HepG2 (cell line): Measurements from ENCODE around the gene TUG1. TPM values are rescaled to one million over a fixed set of nuclear protein-coding genes. Genes with fewer than 3 reads are reported as not detected.

ENCODE experiments used
- ATAC-seq: fragments of 200-7000 bp; cut with Tn5 transposase; 3 replicates; pipeline ENCODE4 v1.9.1; 2020; ENCODE audit warnings: mild to moderate bottlenecking, moderate library complexity
- BruUV-seq: library from RNA; stranded (reverse); fragments of 400-500 nt; replicated peaks from 2 replicates; lab custom pipeline; 2021; lab: Mats Ljungman, UMichigan
- CTCF ChIA-PET: fragments of 300-600 bp; formaldehyde crosslinking; extraction: SDS; loops from one replicate; lab custom pipeline; 2021; ENCODE audit warnings: low total read pairs, inconsistent platforms, low intra/inter-chr PET ratio; lab: Yijun Ruan, JAX
- POLR2A ChIA-PET: fragments of 350-600 bp; sonication (Branson Sonifier 250); formaldehyde crosslinking; loops from one replicate; lab custom pipeline; 2020; ENCODE audit warnings: antibody characterized with exemption, inconsistent platforms; lab: Yijun Ruan, JAX
- DNase-seq: peaks from one replicate; pipeline ENCODE4 v3.0.0-alpha.2; 2015; ENCODE audit warnings: low spot score
- FAIRE-seq: peaks from 3 replicates; lab custom pipeline; 2011; peaks lifted over from hg19 to GRCh38; lab: Jason Lieb, UNC
- H2AFZ ChIP-seq: one replicate; pipeline ENCODE4 v1.6.1; 2011; ENCODE audit warnings: low read length, inconsistent platforms
- H3K27ac ChIP-seq: fragments of 300-600 bp; 3 replicates; pipeline ENCODE4 v1.8.0; 2011; ENCODE audit warnings: mixed run types, mild to moderate bottlenecking, mixed read lengths, low read length, inconsistent platforms; ENCODE audit not compliant: insufficient read depth; ENCODE audit errors: extremely low read length
- H3K27me3 ChIP-seq, 2 experiments: fragments of 200-600 bp in 1 of 2; 2 replicates in 1 of 2; 3 replicates in 1 of 2; pipeline versions ENCODE4 v1.6.0 to v1.8.0; 2011; ENCODE audit warnings: low read length in 2 of 2, mild to moderate bottlenecking in 2 of 2, moderate library complexity in 2 of 2, inconsistent platforms in 1 of 2; ENCODE audit not compliant: insufficient read depth in 2 of 2, control insufficient read depth in 1 of 2
- H3K36me3 ChIP-seq, 2 experiments: fragments of 200-600 bp in 1 of 2; replicated peaks in 1 of 2; 2 replicates in 1 of 2; 3 replicates in 1 of 2; pipeline versions ENCODE4 v1.5.1 to v1.8.0; 2011; ENCODE audit warnings: low read length in 2 of 2, inconsistent platforms in 1 of 2; ENCODE audit not compliant: insufficient read depth in 2 of 2, control insufficient read depth in 1 of 2
- H3K4me1 ChIP-seq: 2 replicates; pipeline ENCODE4 v1.5.1; 2012; ENCODE audit warnings: low read length, inconsistent platforms; ENCODE audit not compliant: insufficient read depth
- H3K4me2 ChIP-seq: 2 replicates; pipeline ENCODE4 v1.6.0; 2011; ENCODE audit warnings: low read depth, low read length, inconsistent platforms
- H3K4me3 ChIP-seq, 3 experiments: fragments of 200-600 bp in 1 of 3; sonication (generic), shearing (Covaris generic) in 1 of 3; replicated peaks in 1 of 3; 2 replicates each; pipeline ENCODE4 v1.5.1; 2011 to 2016; ENCODE audit warnings: low read length in 3 of 3, inconsistent platforms in 2 of 3, low read depth in 2 of 3, mild to moderate bottlenecking in 2 of 3, control low read depth in 1 of 3, mixed read lengths in 1 of 3; ENCODE audit not compliant: insufficient read depth in 1 of 3
- H3K79me2 ChIP-seq: one replicate; pipeline ENCODE4 v1.6.1; 2011; ENCODE audit warnings: low read length, inconsistent platforms; ENCODE audit not compliant: insufficient read depth
- H3K9ac ChIP-seq: 2 replicates; pipeline ENCODE4 v1.6.0; 2011; ENCODE audit warnings: mild to moderate bottlenecking, low read depth, low read length, inconsistent platforms; ENCODE audit not compliant: insufficient read depth
- H3K9me3 ChIP-seq: 2 replicates; pipeline ENCODE4 v1.5.1; 2012; ENCODE audit warnings: mild to moderate bottlenecking, low read length
- H4K20me1 ChIP-seq: 2 replicates; pipeline ENCODE4 v1.6.0; 2011; ENCODE audit warnings: inconsistent platforms, mild to moderate bottlenecking, low read length, moderate library complexity; ENCODE audit not compliant: insufficient read depth
- NFE2 ChIP-seq: sonication (generic); formaldehyde crosslinking; IDR thresholded peaks from 2 replicates; pipeline ENCODE4 v1.4.0; 2020; ENCODE audit warnings: missing genetic modification reagents
- SP1 ChIP-seq, 2 experiments: fragments of 450-650 bp in 1 of 2; sonication (generic) in 1 of 2; formaldehyde crosslinking in 1 of 2; IDR thresholded peaks; 2 replicates each; pipeline versions ENCODE4 v1.4.0 to v1.6.1; 2016 to 2020; ENCODE audit warnings: missing genetic modification reagents in 1 of 2
- ZNF318 ChIP-seq: sonication (generic); formaldehyde crosslinking; IDR thresholded peaks from 2 replicates; pipeline ENCODE4 v1.4.0; 2020; ENCODE audit warnings: mild to moderate bottlenecking, missing genetic modification reagents
- ZNF546 ChIP-seq: sonication (generic); formaldehyde crosslinking; conservative IDR thresholded peaks from 2 replicates; pipeline ENCODE4 v1.8.1; 2023; ENCODE audit warnings: mild to moderate bottlenecking, missing genetic modification reagents
- ZNF646 ChIP-seq: sonication (generic); formaldehyde crosslinking; IDR thresholded peaks from 2 replicates; pipeline ENCODE4 v1.9.0; 2021; ENCODE audit warnings: mild to moderate bottlenecking, missing genetic modification reagents
- WGBS: methylation state at CpG from one replicate; pipeline ENCODE4 v1.1.6; 2017; ENCODE audit warnings: low lambda C conversion rate; 5-methylcytosine and 5-hydroxymethylcytosine counted together
- in situ Hi-C: cut with HindIII; loops from 2 replicates; pipeline ENCODE4 v1.10.0; 2017; ENCODE audit warnings: low pct_unique_long_range_greater_than_20kb; ENCODE audit not compliant: extremely low pct_ligation_motif_present
- intact Hi-C: fragments of 100-400 bp; cut with micrococcal nuclease; formaldehyde crosslinking; loops from one replicate; pipeline ENCODE4 v1.10.0; 2022; ENCODE audit not compliant: unreplicated experiment
- polyA plus RNA-seq, 8 experiments: library from polyadenylated mRNA; depleted of rRNA in 3 of 8; stranded (reverse) in 7 of 8; unstranded in 1 of 8; fragments of >200 nt; fragmentation: Illumina TruSeq in 4 of 8; extraction: Trizol in 4 of 8; gene quantifications; 2 replicates each; pipeline versions ENCODE4 v1.2.1 to v1.2.3, GENCODE V29; 2011 to 2016; ENCODE audit warnings: low read depth in 4 of 8, missing spikeins in 1 of 8, mixed read lengths in 1 of 8; ENCODE audit not compliant: insufficient read depth in 1 of 8
- total RNA-seq, 5 experiments: library from RNA; depleted of rRNA; stranded (reverse); fragments of >200 nt; fragmentation: Illumina TruSeq; extraction: Trizol; gene quantifications; 2 replicates each; pipeline ENCODE4 v1.2.3, GENCODE V29; 2016; ENCODE audit warnings: low read depth in 1 of 5
- TF ChIP-seq, protein P1 (sequence below): IDR thresholded peaks from 2 replicates; pipeline ENCODE4 v1.6.1; 2016; ENCODE audit warnings: low read depth, control low read depth

TUG1 gene
- total and polyA plus RNA-seq, 2 of the 13 experiments (the other 11 are each of a cell fraction or from before 2014, with no cell fraction given), result 35.2 to 122 TPM

GRCh38 chr22:30945653-30946052, 23.4 kb upstream of the TUG1 start (continued):
- TF ChIP-seq ZNF318, result no peak

DNA sequence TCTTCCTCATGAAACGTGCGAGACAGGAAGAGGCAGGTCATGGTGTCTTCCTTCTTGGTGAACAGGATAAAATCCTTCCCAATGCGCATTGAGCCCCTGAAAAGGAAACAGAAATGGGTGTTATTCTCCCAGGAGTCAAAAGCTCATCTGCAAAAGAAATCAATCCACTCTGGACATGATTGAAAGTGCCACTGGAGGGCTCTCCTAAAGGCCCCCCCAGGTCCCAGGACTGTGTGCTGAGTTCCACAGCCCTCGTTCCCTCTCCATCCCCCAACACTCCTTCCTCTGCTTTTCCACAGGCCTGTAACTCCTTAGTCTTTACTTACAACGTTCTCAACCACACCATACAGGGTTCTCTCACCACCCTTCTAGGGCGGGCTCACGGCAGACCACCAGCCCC, 22.7 kb upstream of the TUG1 start:
- intact Hi-C loops (loop anchor here (5.0 kb wide), 1 partner anchor 136 kb away; the partner anchor contains the start of gene SMTN), in situ Hi-C loops (no loop called here)
- no TSS peak for BruUV-seq
- DNase-seq (no peak), FAIRE-seq (no peak), ATAC-seq (no peak)
- Histone ChIP-seq H2AFZ (no peak overlapping the region), H3K4me2 (no peak overlapping the region), H3K27ac (no peak overlapping the region), H3K4me1 (no peaks in the 10 kb centered on the region), H3K27me3 (no peaks in the 10 kb centered on the region), H4K20me1 (no peaks in the 10 kb centered on the region), H3K79me2 (no peaks in the 10 kb centered on the region), H3K4me3 (no peak overlapping the region), H3K36me3 (peaks cover 48 to 98% of the 10 kb centered on the region in 2 experiments), H3K9ac (no peak overlapping the region), H3K9me3 (no peaks in the 10 kb centered on the region)
- POLR2A ChIA-PET, result no interaction called here
- WGBS, result 84% methylated on average over 7 of the region's 7 CpGs
- CTCF ChIA-PET, result no interaction called here
- TF ChIP-seq, protein P1, sequence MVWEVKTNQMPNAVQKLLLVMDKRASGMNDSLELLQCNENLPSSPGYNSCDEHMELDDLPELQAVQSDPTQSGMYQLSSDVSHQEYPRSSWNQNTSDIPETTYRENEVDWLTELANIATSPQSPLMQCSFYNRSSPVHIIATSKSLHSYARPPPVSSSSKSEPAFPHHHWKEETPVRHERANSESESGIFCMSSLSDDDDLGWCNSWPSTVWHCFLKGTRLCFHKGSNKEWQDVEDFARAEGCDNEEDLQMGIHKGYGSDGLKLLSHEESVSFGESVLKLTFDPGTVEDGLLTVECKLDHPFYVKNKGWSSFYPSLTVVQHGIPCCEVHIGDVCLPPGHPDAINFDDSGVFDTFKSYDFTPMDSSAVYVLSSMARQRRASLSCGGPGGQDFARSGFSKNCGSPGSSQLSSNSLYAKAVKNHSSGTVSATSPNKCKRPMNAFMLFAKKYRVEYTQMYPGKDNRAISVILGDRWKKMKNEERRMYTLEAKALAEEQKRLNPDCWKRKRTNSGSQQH, result no peak
- TF ChIP-seq NFE2 (no peak), ZNF646 (no peak), ZNF546 (no peak), SP1 (IDR thresholded peaks at IDR 0.05) (no peak), SP1 (CRISPR knock-in tag; IDR thresholded peaks at IDR 0.05) (no peak)
